Measurements from ENCODE around the gene LITAF.
"Not testable (repeated sequence)": the region's sequence is repeated elsewhere in the genome, so short reads cannot be mapped to it uniquely, and the experiment has no call there.

The LITAF gene

GRCh38 chr16:11605891-11606290 lies 19.2 kb upstream of the LITAF start:
- TF ChIP-seq CTCF (IDR thresholded peaks at IDR 0.05; ENCODE audit: control insufficient read depth, insufficient read depth, low read depth, low read length, missing control alignments): no peak
- no peak overlapping the region for H3K4me3 ChIP-seq (ENCODE audit: control insufficient read depth, low read depth, low read length)
- DNase-seq (ENCODE audit: low read depth): no peak

- H3K4me3 ChIP-seq (ENCODE audit: control insufficient read depth, low read depth, low read length): no peak overlapping the region
- DNase-seq (ENCODE audit: low read depth): no peak
- no peak for TF ChIP-seq CTCF (IDR thresholded peaks at IDR 0.05; ENCODE audit: control insufficient read depth, insufficient read depth, low read depth, low read length, missing control alignments)
Measured at GRCh38 chr16:11605564-11605886, 18.8 kb upstream of the LITAF start.

- no peak overlapping the region for H3K4me3 ChIP-seq (ENCODE audit: control insufficient read depth, low read depth, low read length)
- DNase-seq (ENCODE audit: low read depth): no peak
- TF ChIP-seq CTCF (IDR thresholded peaks at IDR 0.05; ENCODE audit: control insufficient read depth, insufficient read depth, low read depth, low read length, missing control alignments): no peak
Measured at GRCh38 chr16:11604783-11605563, 18.3 kb upstream of the LITAF start.

- H3K4me3 ChIP-seq (ENCODE audit: control insufficient read depth, low read depth, low read length); DNase-seq (ENCODE audit: low read depth): not testable (repeated sequence)
Measured at GRCh38 chr16:11604296-11604695, 17.6 kb upstream of the LITAF start.

GRCh38 chr16:11603331-11603750 lies 16.6 kb upstream of the LITAF start:
- no peak for TF ChIP-seq CTCF (IDR thresholded peaks at IDR 0.05; ENCODE audit: control insufficient read depth, insufficient read depth, low read depth, low read length, missing control alignments)
- no peak for DNase-seq (ENCODE audit: low read depth)
- no peak overlapping the region for H3K4me3 ChIP-seq (ENCODE audit: control insufficient read depth, low read depth, low read length)

GRCh38 chr16:11602321-11602720 lies 15.6 kb upstream of the LITAF start:
- H3K4me3 ChIP-seq (ENCODE audit: control insufficient read depth, low read depth, low read length): no peak overlapping the region
- no peak for DNase-seq (ENCODE audit: low read depth)
- TF ChIP-seq CTCF (IDR thresholded peaks at IDR 0.05; ENCODE audit: control insufficient read depth, insufficient read depth, low read depth, low read length, missing control alignments): no peak

- no peak for TF ChIP-seq CTCF (IDR thresholded peaks at IDR 0.05; ENCODE audit: control insufficient read depth, insufficient read depth, low read depth, low read length, missing control alignments)
- DNase-seq (ENCODE audit: low read depth): no peak
- H3K4me3 ChIP-seq (ENCODE audit: control insufficient read depth, low read depth, low read length): no peak overlapping the region
Measured at GRCh38 chr16:11601911-11602310, 15.2 kb upstream of the LITAF start.

All from AG09309 (cell line).